ENCODE results near the gene LRRC32.

The LRRC32 gene

GRCh38 chr11:76629853-76630599 is 40.5 kb downstream of the LRRC32 start:
- Histone ChIP-seq H3K9me3 (ENCODE audit: insufficient read depth, low read depth, low read length) (no peaks in the 10 kb centered on the region), H3K27me3 (ENCODE audit: insufficient read depth, low read length, poor library complexity, severe bottlenecking) (no peaks in the 10 kb centered on the region), H4K20me1 (ENCODE audit: insufficient read depth, low read length, poor library complexity, severe bottlenecking) (no peaks in the 10 kb centered on the region), H3K9ac (ENCODE audit: low read depth, low read length, poor library complexity, severe bottlenecking) (no peak overlapping the region), H3K36me3 (ENCODE audit: insufficient read depth, low read length) (no peaks in the 10 kb centered on the region), H3K9me2 (replicated peaks; ENCODE audit: low read depth, low read length) (no peaks in the 10 kb centered on the region), H3K79me2 (ENCODE audit: insufficient read depth, low read length) (no peaks in the 10 kb centered on the region), H3F3A (ENCODE audit: low read depth) (no peaks in the 10 kb centered on the region), H3K4me1 (ENCODE audit: insufficient read depth, low read length, poor library complexity, severe bottlenecking) (peaks cover 26% of the 10 kb centered on the region), H2AFZ (ENCODE audit: low read length) (no peak overlapping the region), H3K4me3 (ENCODE audit: low read length, poor library complexity, severe bottlenecking) (no peak overlapping the region), H3K4me2 (ENCODE audit: low read depth, low read length, poor library complexity, severe bottlenecking) (no peak overlapping the region)
- no peak for TF ChIP-seq EZH2phosphoT487 (IDR thresholded peaks at IDR 0.05; ENCODE audit: borderline replicate concordance)
- no peak for TF ChIP-seq CTCF (conservative IDR thresholded peaks at IDR 0.05; ENCODE audit: low read length)

- Histone ChIP-seq H3F3A (ENCODE audit: low read depth) (no peaks in the 10 kb centered on the region), H3K4me1 (ENCODE audit: insufficient read depth, low read length, poor library complexity, severe bottlenecking) (peaks cover 26% of the 10 kb centered on the region), H2AFZ (ENCODE audit: low read length) (no peak overlapping the region), H3K4me2 (ENCODE audit: low read depth, low read length, poor library complexity, severe bottlenecking) (no peak overlapping the region), H3K9ac (ENCODE audit: low read depth, low read length, poor library complexity, severe bottlenecking) (no peak overlapping the region), H3K9me3 (ENCODE audit: insufficient read depth, low read depth, low read length) (no peaks in the 10 kb centered on the region), H3K36me3 (ENCODE audit: insufficient read depth, low read length) (no peaks in the 10 kb centered on the region), H3K79me2 (ENCODE audit: insufficient read depth, low read length) (no peaks in the 10 kb centered on the region), H3K4me3 (ENCODE audit: low read length, poor library complexity, severe bottlenecking) (no peak overlapping the region), H4K20me1 (ENCODE audit: insufficient read depth, low read length, poor library complexity, severe bottlenecking) (no peaks in the 10 kb centered on the region), H3K27me3 (ENCODE audit: insufficient read depth, low read length, poor library complexity, severe bottlenecking) (no peaks in the 10 kb centered on the region), H3K9me2 (replicated peaks; ENCODE audit: low read depth, low read length) (no peaks in the 10 kb centered on the region)
- no peak for TF ChIP-seq EZH2phosphoT487 (IDR thresholded peaks at IDR 0.05; ENCODE audit: borderline replicate concordance)
- no peak for TF ChIP-seq CTCF (conservative IDR thresholded peaks at IDR 0.05; ENCODE audit: low read length)
These were observed 41.3 kb downstream of the LRRC32 start for GRCh38 chr11:76629116-76629852.

- TF ChIP-seq CTCF (conservative IDR thresholded peaks at IDR 0.05; ENCODE audit: low read length) (no peak), EZH2phosphoT487 (IDR thresholded peaks at IDR 0.05; ENCODE audit: borderline replicate concordance) (no peak)
- Histone ChIP-seq H3K4me3 (ENCODE audit: low read length, poor library complexity, severe bottlenecking) (no peak overlapping the region), H3K4me1 (ENCODE audit: insufficient read depth, low read length, poor library complexity, severe bottlenecking) (peaks cover 26% of the 10 kb centered on the region), H3F3A (ENCODE audit: low read depth) (no peaks in the 10 kb centered on the region), H3K36me3 (ENCODE audit: insufficient read depth, low read length) (no peaks in the 10 kb centered on the region), H3K9me3 (ENCODE audit: insufficient read depth, low read depth, low read length) (no peaks in the 10 kb centered on the region), H2AFZ (ENCODE audit: low read length) (no peak overlapping the region), H3K79me2 (ENCODE audit: insufficient read depth, low read length) (no peaks in the 10 kb centered on the region), H4K20me1 (ENCODE audit: insufficient read depth, low read length, poor library complexity, severe bottlenecking) (no peaks in the 10 kb centered on the region), H3K9ac (ENCODE audit: low read depth, low read length, poor library complexity, severe bottlenecking) (no peak overlapping the region), H3K4me2 (ENCODE audit: low read depth, low read length, poor library complexity, severe bottlenecking) (no peak overlapping the region), H3K9me2 (replicated peaks; ENCODE audit: low read depth, low read length) (no peaks in the 10 kb centered on the region), H3K27me3 (ENCODE audit: insufficient read depth, low read length, poor library complexity, severe bottlenecking) (no peaks in the 10 kb centered on the region)
These were observed 42.1 kb downstream of the LRRC32 start for GRCh38 chr11:76628408-76628947.
